Measurements from ENCODE around the gene ETV7.
A peak's percentile ranks its signal among the peaks of the same experiment; 100 is the strongest.

ETV7 gene

DNA sequence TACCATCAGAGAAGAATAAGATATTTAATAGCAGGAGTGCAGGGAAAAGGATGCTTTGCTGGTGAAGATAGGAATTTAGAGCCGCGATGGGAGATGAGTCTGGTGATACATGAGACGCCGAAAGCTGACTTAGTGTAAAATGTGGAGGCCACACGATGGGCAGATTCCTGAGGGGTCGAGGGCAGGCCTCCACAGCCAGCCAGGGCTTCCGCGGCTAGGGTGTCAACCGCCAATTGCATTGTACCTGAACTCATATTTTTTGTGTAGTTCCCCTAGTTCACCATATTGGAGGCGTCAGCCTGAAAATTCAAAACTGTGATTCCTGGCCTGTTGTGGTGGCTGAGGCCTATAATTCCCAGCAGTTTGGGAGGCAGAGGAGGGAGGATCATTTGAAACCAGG lies 8.5 kb downstream of the ETV7 start:
- DNase-seq (ENCODE audit: low spot score) = no peak
- in situ Hi-C loops (cut with MboI; ENCODE audit: low sequenced_read_pairs, unreplicated experiment) = no loop called here
- TF ChIP-seq CTCF (IDR thresholded peaks at IDR 0.05; ENCODE audit: borderline replicate concordance, control extremely low read depth, extremely low read depth, insufficient read depth, missing control alignments) = no peak

GRCh38 chr6:36378243-36378920 lies 9.1 kb downstream of the ETV7 start:
- in situ Hi-C loops (cut with MboI; ENCODE audit: low sequenced_read_pairs, unreplicated experiment) = no loop called here
- peak; percentile 50 for DNase-seq (ENCODE audit: low spot score)
- no peak for TF ChIP-seq CTCF (IDR thresholded peaks at IDR 0.05; ENCODE audit: borderline replicate concordance, control extremely low read depth, extremely low read depth, insufficient read depth, missing control alignments)

- DNase-seq (ENCODE audit: low spot score) = no peak
- TF ChIP-seq CTCF (IDR thresholded peaks at IDR 0.05; ENCODE audit: borderline replicate concordance, control extremely low read depth, extremely low read depth, insufficient read depth, missing control alignments) = no peak
- in situ Hi-C loops (cut with MboI; ENCODE audit: low sequenced_read_pairs, unreplicated experiment) = no loop called here
These were observed 9.9 kb downstream of the ETV7 start for GRCh38 chr6:36377594-36377993.

GRCh38 chr6:36376742-36377141 lies 10.7 kb downstream of the ETV7 start:
- no peak for DNase-seq (ENCODE audit: low spot score)
- in situ Hi-C loops (cut with MboI; ENCODE audit: low sequenced_read_pairs, unreplicated experiment) = no loop called here
- TF ChIP-seq CTCF (IDR thresholded peaks at IDR 0.05; ENCODE audit: borderline replicate concordance, control extremely low read depth, extremely low read depth, insufficient read depth, missing control alignments) = no peak

DNA sequence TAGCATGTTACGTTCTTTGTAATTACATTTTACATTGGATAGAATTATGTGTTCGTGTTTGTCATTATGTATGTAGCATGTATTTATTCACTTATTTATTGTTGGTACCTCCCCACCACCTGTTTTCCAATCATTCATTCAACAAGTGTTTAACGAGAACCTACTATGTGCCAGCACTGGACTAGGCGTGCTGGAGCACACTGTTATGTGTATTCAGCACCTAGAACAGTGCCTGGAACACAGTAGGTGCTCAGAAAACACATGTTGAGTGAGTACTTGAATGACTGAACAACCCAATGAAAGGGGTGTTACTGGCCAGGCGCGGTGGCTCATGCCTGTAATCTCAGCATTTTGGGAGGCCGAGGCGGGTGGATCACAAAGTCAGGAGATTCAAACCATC lies 11.3 kb downstream of the ETV7 start:
- no peak for DNase-seq (ENCODE audit: low spot score)
- no peak for TF ChIP-seq CTCF (IDR thresholded peaks at IDR 0.05; ENCODE audit: borderline replicate concordance, control extremely low read depth, extremely low read depth, insufficient read depth, missing control alignments)
- in situ Hi-C loops (cut with MboI; ENCODE audit: low sequenced_read_pairs, unreplicated experiment) = no loop called here

GRCh38 chr6:36375644-36376155 lies 11.8 kb downstream of the ETV7 start:
- TF ChIP-seq CTCF (IDR thresholded peaks at IDR 0.05; ENCODE audit: borderline replicate concordance, control extremely low read depth, extremely low read depth, insufficient read depth, missing control alignments) = no peak
- in situ Hi-C loops (cut with MboI; ENCODE audit: low sequenced_read_pairs, unreplicated experiment) = no loop called here
- no peak for DNase-seq (ENCODE audit: low spot score)
